ENCODE measurements around the gene GPC6.

Gene GPC6

GRCh38 chr13:93231867-93232266 is 5.3 kb downstream of the GPC6 start:
- Histone ChIP-seq H3K27ac (ENCODE audit: low read depth, low read length, poor library complexity, severe bottlenecking) (no peak overlapping the region), H3K4me2 (ENCODE audit: low read length) (no peak overlapping the region), H3K4me1 (ENCODE audit: insufficient read depth, low read length, severe bottlenecking) (no peaks in the 10 kb centered on the region), H4K20me1 (ENCODE audit: insufficient read depth, low read length) (no peaks in the 10 kb centered on the region), H3K9me3 (ENCODE audit: low read length) (no peaks in the 10 kb centered on the region), H2AFZ (ENCODE audit: low read length) (no peak overlapping the region), H3K36me3 (ENCODE audit: insufficient read depth, low read length) (no peaks in the 10 kb centered on the region), H3K4me3 (ENCODE audit: low read depth, low read length, poor library complexity, severe bottlenecking) (no peak overlapping the region), H3K9ac (ENCODE audit: low read length) (no peak overlapping the region), H3K79me2 (ENCODE audit: insufficient read depth, low read length) (no peaks in the 10 kb centered on the region), H3K9me2 (ENCODE audit: low read depth, low read length) (no peaks in the 10 kb centered on the region), H3F3A (ENCODE audit: insufficient read depth, low read length) (no peaks in the 10 kb centered on the region), H3K27me3 (ENCODE audit: insufficient read depth, low read length) (no peaks in the 10 kb centered on the region)
- TF ChIP-seq EZH2 (IDR thresholded peaks at IDR 0.05; ENCODE audit: borderline replicate concordance, low read length) (no peak), CTCF (IDR thresholded peaks at IDR 0.05; ENCODE audit: low read length) (no peak)

GRCh38 chr13:93233997-93234416 is 7.4 kb downstream of the GPC6 start:
- Histone ChIP-seq H2AFZ (ENCODE audit: low read length) (no peak overlapping the region), H3K9me3 (ENCODE audit: low read length) (no peaks in the 10 kb centered on the region), H3K79me2 (ENCODE audit: insufficient read depth, low read length) (no peaks in the 10 kb centered on the region), H3K9me2 (ENCODE audit: low read depth, low read length) (no peaks in the 10 kb centered on the region), H3K4me1 (ENCODE audit: insufficient read depth, low read length, severe bottlenecking) (no peaks in the 10 kb centered on the region), H3K27me3 (ENCODE audit: insufficient read depth, low read length) (no peaks in the 10 kb centered on the region), H3K4me3 (ENCODE audit: low read depth, low read length, poor library complexity, severe bottlenecking) (no peak overlapping the region), H3K9ac (ENCODE audit: low read length) (no peak overlapping the region), H3K27ac (ENCODE audit: low read depth, low read length, poor library complexity, severe bottlenecking) (no peak overlapping the region), H4K20me1 (ENCODE audit: insufficient read depth, low read length) (no peaks in the 10 kb centered on the region), H3K36me3 (ENCODE audit: insufficient read depth, low read length) (no peaks in the 10 kb centered on the region), H3F3A (ENCODE audit: insufficient read depth, low read length) (no peaks in the 10 kb centered on the region), H3K4me2 (ENCODE audit: low read length) (no peak overlapping the region)
- TF ChIP-seq EZH2 (IDR thresholded peaks at IDR 0.05; ENCODE audit: borderline replicate concordance, low read length) = no peak
- TF ChIP-seq CTCF (IDR thresholded peaks at IDR 0.05; ENCODE audit: low read length) = peak; percentile 44; the same call in 1 of the 2 replicates

- Histone ChIP-seq H3K4me3 (ENCODE audit: low read depth, low read length, poor library complexity, severe bottlenecking) (no peak overlapping the region), H3K4me2 (ENCODE audit: low read length) (no peak overlapping the region), H3K27me3 (ENCODE audit: insufficient read depth, low read length) (no peaks in the 10 kb centered on the region), H3K4me1 (ENCODE audit: insufficient read depth, low read length, severe bottlenecking) (no peaks in the 10 kb centered on the region), H3F3A (ENCODE audit: insufficient read depth, low read length) (no peaks in the 10 kb centered on the region), H2AFZ (ENCODE audit: low read length) (no peak overlapping the region), H3K27ac (ENCODE audit: low read depth, low read length, poor library complexity, severe bottlenecking) (no peak overlapping the region), H3K9me2 (ENCODE audit: low read depth, low read length) (no peaks in the 10 kb centered on the region), H3K79me2 (ENCODE audit: insufficient read depth, low read length) (no peaks in the 10 kb centered on the region), H3K9me3 (ENCODE audit: low read length) (no peaks in the 10 kb centered on the region), H4K20me1 (ENCODE audit: insufficient read depth, low read length) (no peaks in the 10 kb centered on the region), H3K9ac (ENCODE audit: low read length) (no peak overlapping the region), H3K36me3 (ENCODE audit: insufficient read depth, low read length) (no peaks in the 10 kb centered on the region)
- TF ChIP-seq EZH2 (IDR thresholded peaks at IDR 0.05; ENCODE audit: borderline replicate concordance, low read length) (no peak), CTCF (IDR thresholded peaks at IDR 0.05; ENCODE audit: low read length) (no peak; the same call in 1 of the 2 replicates)
Measured at GRCh38 chr13:93234459-93234858, 7.9 kb downstream of the GPC6 start.

Measured in OCI-LY1 (cell line).